ENCODE data around the gene CCL25. TPM values are rescaled to one million over a fixed set of nuclear protein-coding genes. Genes with fewer than 3 reads are reported as not detected.

The CCL25 gene
- total and polyA plus RNA-seq, 2 donors (not counting 3 experiments of a cell fraction or from before 2014, with no cell fraction given) = not detected

GRCh38 chr19:8065875-8066261 lies 13.3 kb downstream of the CCL25 start:
- FAIRE-seq = no peak
- CTCF ChIA-PET = no interaction called here
- Histone ChIP-seq H3K4me3 (replicated peaks in 1 of 3; ENCODE audit: insufficient read depth in 1 of 3, low read depth in 1 of 3, low read length in 3 of 3) (no peak overlapping the region), H3K4me1 (ENCODE audit: control insufficient read depth, extremely low read depth, insufficient read depth, low read length) (no peaks in the 10 kb centered on the region), H3K27ac (ENCODE audit: insufficient read depth, low read depth, low read length) (no peak overlapping the region), H3K9me1 (replicated peaks; ENCODE audit: control insufficient read depth, extremely low read depth, insufficient read depth, low read length) (no peaks in the 10 kb centered on the region), H4K20me1 (replicated peaks; ENCODE audit: control insufficient read depth, extremely low read depth, insufficient read depth, low read length) (no peaks in the 10 kb centered on the region), H3K27me3 (ENCODE audit: control insufficient read depth in 2 of 2, insufficient read depth in 2 of 2, low read length in 2 of 2) (no peaks in the 10 kb centered on the region), H3K9ac (replicated peaks; ENCODE audit: extremely low read depth, insufficient read depth, low read length) (no peak overlapping the region), H3K4me2 (ENCODE audit: insufficient read depth, low read length) (no peak overlapping the region), H3K79me2 (ENCODE audit: control insufficient read depth, insufficient read depth, low read length) (no peaks in the 10 kb centered on the region), H3K9me3 (replicated peaks; ENCODE audit: control insufficient read depth, insufficient read depth, low read length) (no peaks in the 10 kb centered on the region), H3K36me3 (ENCODE audit: control insufficient read depth in 2 of 2, extremely low read depth in 1 of 2, insufficient read depth in 2 of 2, low read length in 2 of 2) (no peaks in the 10 kb centered on the region), H2AFZ (ENCODE audit: low read depth, low read length) (no peak overlapping the region)
- POLR2A ChIA-PET = no interaction called here
- dilution Hi-C loops (cut with MboI; ENCODE audit: extremely low pct_ligation_motif_present, low sequenced_read_pairs) (no loop called here), intact Hi-C loops (cut with micrococcal nuclease) (no loop called here)
- BruUV-seq (replicated peaks) = no TSS peak
- TF ChIP-seq GATA2 (IDR thresholded peaks at IDR 0.05; ENCODE audit: insufficient read depth, insufficient read length, low read depth, low read length) (no peak), FOS (IDR thresholded peaks at IDR 0.05; ENCODE audit: borderline replicate concordance, insufficient read depth, low read length) (no peak), POLR2AphosphoS5 (IDR thresholded peaks at IDR 0.05; ENCODE audit: insufficient read depth, low read depth, low read length) (no peak), EZH2 (IDR thresholded peaks at IDR 0.05; ENCODE audit: borderline replicate concordance, low read depth, low read length, severe bottlenecking) (no peak), JUN (IDR thresholded peaks at IDR 0.05; ENCODE audit: borderline replicate concordance, insufficient read depth, insufficient read length, low read depth) (no peak), MYC (IDR thresholded peaks at IDR 0.05; ENCODE audit: low read depth, low read length) (no peak), POLR2A (IDR thresholded peaks at IDR 0.05; ENCODE audit: low read depth, low read length) (no peak)
- TF ChIP-seq, protein P1, sequence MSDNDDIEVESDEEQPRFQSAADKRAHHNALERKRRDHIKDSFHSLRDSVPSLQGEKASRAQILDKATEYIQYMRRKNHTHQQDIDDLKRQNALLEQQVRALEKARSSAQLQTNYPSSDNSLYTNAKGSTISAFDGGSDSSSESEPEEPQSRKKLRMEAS (IDR thresholded peaks at IDR 0.05; ENCODE audit: insufficient read depth, insufficient read length) = no peak
- TF ChIP-seq, protein P2, sequence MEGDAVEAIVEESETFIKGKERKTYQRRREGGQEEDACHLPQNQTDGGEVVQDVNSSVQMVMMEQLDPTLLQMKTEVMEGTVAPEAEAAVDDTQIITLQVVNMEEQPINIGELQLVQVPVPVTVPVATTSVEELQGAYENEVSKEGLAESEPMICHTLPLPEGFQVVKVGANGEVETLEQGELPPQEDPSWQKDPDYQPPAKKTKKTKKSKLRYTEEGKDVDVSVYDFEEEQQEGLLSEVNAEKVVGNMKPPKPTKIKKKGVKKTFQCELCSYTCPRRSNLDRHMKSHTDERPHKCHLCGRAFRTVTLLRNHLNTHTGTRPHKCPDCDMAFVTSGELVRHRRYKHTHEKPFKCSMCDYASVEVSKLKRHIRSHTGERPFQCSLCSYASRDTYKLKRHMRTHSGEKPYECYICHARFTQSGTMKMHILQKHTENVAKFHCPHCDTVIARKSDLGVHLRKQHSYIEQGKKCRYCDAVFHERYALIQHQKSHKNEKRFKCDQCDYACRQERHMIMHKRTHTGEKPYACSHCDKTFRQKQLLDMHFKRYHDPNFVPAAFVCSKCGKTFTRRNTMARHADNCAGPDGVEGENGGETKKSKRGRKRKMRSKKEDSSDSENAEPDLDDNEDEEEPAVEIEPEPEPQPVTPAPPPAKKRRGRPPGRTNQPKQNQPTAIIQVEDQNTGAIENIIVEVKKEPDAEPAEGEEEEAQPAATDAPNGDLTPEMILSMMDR (IDR thresholded peaks at IDR 0.05; ENCODE audit: extremely low read depth in 1 of 2, insufficient read depth in 1 of 2, low read depth in 1 of 2, low read length in 2 of 2) = no peak
- DNase-seq (ENCODE audit: low read depth, low spot score) = no peak

All from endothelial cell of umbilical vein (primary cell).